ENCODE data around the gene ADAMTS14. TPM values are rescaled to one million over a fixed set of nuclear protein-coding genes. Genes with fewer than 3 reads are reported as not detected.
A peak's percentile ranks its signal among the peaks of the same experiment; 100 is the strongest.

The ADAMTS14 gene
- total RNA-seq, 4 donors from 2014 or later, result 0.15 to 0.51 (median 0.40) TPM

- Histone ChIP-seq H3K27me3 (peaks cover 4% of the 10 kb centered on the region), H3K36me3 (no peaks in the 10 kb centered on the region), H3K4me1 (peaks cover 10% of the 10 kb centered on the region), H3K27ac (no peak overlapping the region), H3K4me3 (no peak overlapping the region), H3K9me3 (no peaks in the 10 kb centered on the region)
- TF ChIP-seq POLR2AphosphoS5 (IDR thresholded peaks at IDR 0.05) (no peak), CTCF (IDR thresholded peaks at IDR 0.05) (no peak), EP300 (IDR thresholded peaks at IDR 0.05) (no peak), POLR2A (IDR thresholded peaks at IDR 0.05) (no peak)
- WGBS, result 89% methylated on average over 3 of the region's 3 CpGs
- DNase-seq (ENCODE audit: low spot score in 2 of 2), result no peak
These were observed 22.2 kb upstream of the ADAMTS14 start for GRCh38 chr10:70650104-70650503.

GRCh38 chr10:70650718-70651117 is 21.6 kb upstream of the ADAMTS14 start:
- Histone ChIP-seq H3K4me3 (no peak overlapping the region), H3K36me3 (no peaks in the 10 kb centered on the region), H3K27ac (no peak overlapping the region), H3K9me3 (no peaks in the 10 kb centered on the region), H3K27me3 (peaks cover 4% of the 10 kb centered on the region), H3K4me1 (peaks cover 10% of the 10 kb centered on the region)
- WGBS, result 87% methylated on average over 3 of the region's 3 CpGs
- DNase-seq (ENCODE audit: low spot score in 2 of 2), result no peak
- TF ChIP-seq EP300 (IDR thresholded peaks at IDR 0.05) (no peak), CTCF (IDR thresholded peaks at IDR 0.05) (no peak), POLR2A (IDR thresholded peaks at IDR 0.05) (no peak), POLR2AphosphoS5 (IDR thresholded peaks at IDR 0.05) (no peak)

- H3K4me3 ChIP-seq, result no peak overlapping the region
- H3K36me3 ChIP-seq, result no peaks in the 10 kb centered on the region
- no peak for DNase-seq (ENCODE audit: low spot score in 2 of 2)
- no peaks in the 10 kb centered on the region for H3K9me3 ChIP-seq
- no peak overlapping the region for H3K27ac ChIP-seq
- 96% methylated on average over 5 of the region's 5 CpGs for WGBS
- H3K4me1 ChIP-seq, result peaks cover 10% of the 10 kb centered on the region
- H3K27me3 ChIP-seq, result peaks cover 4% of the 10 kb centered on the region
- no peak for TF ChIP-seq EP300 (IDR thresholded peaks at IDR 0.05)
- no peak for TF ChIP-seq POLR2AphosphoS5 (IDR thresholded peaks at IDR 0.05)
- TF ChIP-seq POLR2A (IDR thresholded peaks at IDR 0.05), result no peak
- no peak for TF ChIP-seq CTCF (IDR thresholded peaks at IDR 0.05)
These were observed 20.6 kb upstream of the ADAMTS14 start for GRCh38 chr10:70651661-70652060.

GRCh38 chr10:70652761-70653657 is 19.3 kb upstream of the ADAMTS14 start:
- Histone ChIP-seq H3K4me1 (peaks cover 10% of the 10 kb centered on the region), H3K36me3 (no peaks in the 10 kb centered on the region), H3K27me3 (peaks cover 4% of the 10 kb centered on the region), H3K27ac (no peak overlapping the region), H3K9me3 (no peaks in the 10 kb centered on the region), H3K4me3 (no peak overlapping the region)
- TF ChIP-seq CTCF (IDR thresholded peaks at IDR 0.05) (no peak), POLR2A (IDR thresholded peaks at IDR 0.05) (no peak), POLR2AphosphoS5 (IDR thresholded peaks at IDR 0.05) (no peak), EP300 (IDR thresholded peaks at IDR 0.05) (no peak)
- WGBS, result 60% methylated on average over 8 of the region's 16 CpGs
- peak in 1 of 2 donors; percentile 54 for DNase-seq (ENCODE audit: low spot score in 2 of 2)

- DNase-seq (ENCODE audit: low spot score in 2 of 2), result peak in 1 of 2 donors; percentile 53
- WGBS, result 93% methylated on average over 9 of the region's 12 CpGs
These were observed 17.0 kb upstream of the ADAMTS14 start for GRCh38 chr10:70655316-70655715.

More at GRCh38 chr10:70655316-70655715, 17.0 kb upstream of the ADAMTS14 start:
- Histone ChIP-seq H3K36me3 (no peaks in the 10 kb centered on the region), H3K4me1 (peaks cover 10% of the 10 kb centered on the region), H3K9me3 (no peaks in the 10 kb centered on the region), H3K27ac (no peak overlapping the region), H3K4me3 (no peak overlapping the region), H3K27me3 (no peaks in the 10 kb centered on the region)
- no peak for TF ChIP-seq POLR2AphosphoS5 (IDR thresholded peaks at IDR 0.05)
- TF ChIP-seq POLR2A (IDR thresholded peaks at IDR 0.05), result no peak
- TF ChIP-seq EP300 (IDR thresholded peaks at IDR 0.05), result no peak
- no peak for TF ChIP-seq CTCF (IDR thresholded peaks at IDR 0.05)
